NCI-H1694 (cell line): ENCODE measurements around the gene ATP2B2.
A peak's percentile ranks its signal among the peaks of the same experiment; 100 is the strongest.

Experiments used
- DNase-seq: peaks from one replicate; lab custom pipeline; 2025; lab: John Stamatoyannopoulos, UW

ATP2B2 gene

GRCh38 chr3:10294030-10294586 lies 211.3 kb downstream of the ATP2B2 start:
- no peak for DNase-seq

GRCh38 chr3:10292505-10293419 lies 212.6 kb downstream of the ATP2B2 start, which contains the start of gene GHRL:
TSS of gene GHRL (minus strand) at chr3:10292947. CDS start at chr3:10290180, 2,767 bp downstream.
- no peak for DNase-seq

- no peak for DNase-seq
These were observed 213.7 kb downstream of the ATP2B2 start for GRCh38 chr3:10291641-10292040.

GRCh38 chr3:10290481-10291176 lies 214.8 kb downstream of the ATP2B2 start:
- no peak for DNase-seq

- DNase-seq: no peak
These were observed 215.5 kb downstream of the ATP2B2 start for GRCh38 chr3:10289787-10290355.

- no peak for DNase-seq
These were observed 216.3 kb downstream of the ATP2B2 start for GRCh38 chr3:10289077-10289476.

- DNase-seq: no peak
These were observed 216.8 kb downstream of the ATP2B2 start for GRCh38 chr3:10288575-10288960.

- no peak for DNase-seq
These were observed 217.3 kb downstream of the ATP2B2 start for GRCh38 chr3:10287936-10288574.

- DNase-seq: peak; percentile 49
These were observed 218.6 kb downstream of the ATP2B2 start for GRCh38 chr3:10286596-10287295.

GRCh38 chr3:10286133-10286524 lies 219.3 kb downstream of the ATP2B2 start:
- DNase-seq: no peak

GRCh38 chr3:10285272-10286132 lies 219.9 kb downstream of the ATP2B2 start:
- DNase-seq: no peak

GRCh38 chr3:10284496-10284895 lies 220.9 kb downstream of the ATP2B2 start:
- DNase-seq: no peak

- peak; percentile 5 for DNase-seq
These were observed 221.7 kb downstream of the ATP2B2 start for GRCh38 chr3:10283638-10284037.

- DNase-seq: no peak
These were observed 223.4 kb downstream of the ATP2B2 start for GRCh38 chr3:10281951-10282350.

GRCh38 chr3:10280571-10280970 lies 224.8 kb downstream of the ATP2B2 start:
- no peak for DNase-seq

- no peak for DNase-seq
These were observed 225.2 kb downstream of the ATP2B2 start for GRCh38 chr3:10280177-10280529.

- DNase-seq: no peak
These were observed 225.8 kb downstream of the ATP2B2 start for GRCh38 chr3:10279384-10280176.

- no peak for DNase-seq
These were observed 226.9 kb downstream of the ATP2B2 start for GRCh38 chr3:10278501-10278900.

- no peak for DNase-seq
These were observed 228.2 kb downstream of the ATP2B2 start for GRCh38 chr3:10277115-10277625.
